DND-41 (cell line): ENCODE data around the gene ISYNA1.

Experiments
- ATAC-seq: fragments of 200-7000 bp; cut with Tn5 transposase; 3 replicates; pipeline ENCODE4 v1.9.1; 2021; ENCODE audit warnings: low read depth; ENCODE audit not compliant: insufficient read depth
- DNase-seq: peaks from one replicate; pipeline ENCODE4 v3.0.0-alpha.2; 2020
- H2AFZ ChIP-seq: 2 replicates; pipeline ENCODE4 v1.6.0; 2012; ENCODE audit warnings: low read depth, low read length
- H3K27ac ChIP-seq: 2 replicates; pipeline ENCODE4 v1.5.1; 2012; ENCODE audit warnings: low read length, inconsistent platforms
- H3K27me3 ChIP-seq: fragments of 200-600 bp; sonication (generic); 2 replicates; pipeline ENCODE4 v1.6.0; 2012; ENCODE audit warnings: low read length, mild to moderate bottlenecking, inconsistent platforms; ENCODE audit not compliant: insufficient read depth, poor library complexity
- H3K36me3 ChIP-seq: 2 replicates; pipeline ENCODE4 v1.5.1; 2012; ENCODE audit warnings: low read length, inconsistent platforms; ENCODE audit not compliant: insufficient read depth
- H3K4me1 ChIP-seq: 2 replicates; pipeline ENCODE4 v1.5.1; 2012; ENCODE audit warnings: mild to moderate bottlenecking, low read length; ENCODE audit not compliant: insufficient read depth
- H3K4me2 ChIP-seq: 2 replicates; pipeline ENCODE4 v1.6.0; 2012; ENCODE audit warnings: mild to moderate bottlenecking, moderate library complexity, low read length, inconsistent platforms; ENCODE audit not compliant: insufficient read depth
- H3K4me3 ChIP-seq, 2 experiments: fragments of 200-600 bp in 1 of 2; shearing (Covaris generic) in 1 of 2; 2 replicates each; pipeline ENCODE4 v1.5.1; 2012 to 2016; ENCODE audit warnings: inconsistent platforms in 2 of 2, low read length in 2 of 2, mild to moderate bottlenecking in 2 of 2, low read depth in 1 of 2, moderate library complexity in 1 of 2
- H3K79me2 ChIP-seq: 2 replicates; pipeline ENCODE4 v1.6.0; 2012; ENCODE audit warnings: low read length, inconsistent platforms; ENCODE audit not compliant: insufficient read depth
- H3K9ac ChIP-seq: 2 replicates; pipeline ENCODE4 v1.6.0; 2012; ENCODE audit warnings: low read depth, mild to moderate bottlenecking, inconsistent platforms, low read length, moderate library complexity
- H3K9me3 ChIP-seq: 2 replicates; pipeline ENCODE4 v1.5.1; 2012; ENCODE audit warnings: low read length, moderate library complexity, mild to moderate bottlenecking, inconsistent platforms; ENCODE audit not compliant: insufficient read depth, severe bottlenecking
- H4K20me1 ChIP-seq: 2 replicates; pipeline ENCODE4 v1.6.0; 2012; ENCODE audit warnings: low read length; ENCODE audit not compliant: insufficient read depth
- CTCF ChIP-seq: IDR thresholded peaks from 2 replicates; pipeline ENCODE4 v1.5.1; 2012; ENCODE audit warnings: borderline replicate concordance, low read length, moderate library complexity, mild to moderate bottlenecking; ENCODE audit not compliant: poor library complexity, severe bottlenecking; ENCODE audit errors: extremely low read depth
- EZH2 ChIP-seq: IDR thresholded peaks from 3 replicates; pipeline ENCODE4 v1.6.1; 2012; ENCODE audit warnings: borderline replicate concordance, low read depth, mild to moderate bottlenecking, moderate library complexity, low read length, inconsistent platforms; ENCODE audit not compliant: severe bottlenecking

The ISYNA1 gene

GRCh38 chr19:18418483-18419194, 19.3 kb downstream of the ISYNA1 start:
- ATAC-seq, result 0 out of 3 replicates have a peak, but pooled peaks have one; percentile 0

GRCh38 chr19:18418029-18418482, 19.9 kb downstream of the ISYNA1 start:
- Histone ChIP-seq H3K27ac (no peak overlapping the region), H3K36me3 (peaks cover 4% of the 10 kb centered on the region; the same call in 1 of the 2 replicates), H3K9ac (no peak overlapping the region), H3K4me3 (peak overlapping the region in 1 of 2 experiments; percentile 70; a peak in 1 of 4 replicates), H3K9me3 (no peaks in the 10 kb centered on the region), H3K79me2 (peaks cover 40% of the 10 kb centered on the region), H3K27me3 (peaks cover 27% of the 10 kb centered on the region), H2AFZ (no peak overlapping the region), H4K20me1 (peaks cover 40% of the 10 kb centered on the region), H3K4me1 (peaks cover 82% of the 10 kb centered on the region), H3K4me2 (peak overlapping the region; percentile 88)
- ATAC-seq, result no peak
- TF ChIP-seq EZH2 (no peak), CTCF (no peak)
- no peak for DNase-seq

More at GRCh38 chr19:18418483-18419194, 19.3 kb downstream of the ISYNA1 start:
- no peaks in the 10 kb centered on the region for H3K9me3 ChIP-seq
- peaks cover 46% of the 10 kb centered on the region for H4K20me1 ChIP-seq
- H3K79me2 ChIP-seq, result peaks cover 46% of the 10 kb centered on the region
- peaks cover 84% of the 10 kb centered on the region for H3K4me1 ChIP-seq
- no peak for DNase-seq
- peaks cover 7% of the 10 kb centered on the region; the same call in 1 of the 2 replicates for H3K36me3 ChIP-seq
- peak overlapping the region; percentile 31; the same call in 1 of the 2 replicates for H3K27ac ChIP-seq
- no peak for TF ChIP-seq CTCF
- no peak for TF ChIP-seq EZH2
- peaks cover 27% of the 10 kb centered on the region for H3K27me3 ChIP-seq
- H2AFZ ChIP-seq, result peak overlapping the region; percentile 58
- H3K9ac ChIP-seq, result peak overlapping the region; percentile 76
- H3K4me2 ChIP-seq, result peak overlapping the region; percentile 88
- H3K4me3 ChIP-seq, result peak overlapping the region in 1 of 2 experiments; percentile 70; a peak in 3 of 4 replicates

GRCh38 chr19:18417250-18418028, 20.5 kb downstream of the ISYNA1 start:
- Histone ChIP-seq H3K27ac (0 out of 2 replicates have a peak overlapping the region, but pooled peaks have one; percentile 20), H3K4me3 (peak overlapping the region in 1 of 2 experiments; percentile 53; a peak in 2 of 4 replicates)
- peak; percentile 67 for DNase-seq

More at GRCh38 chr19:18417250-18418028, 20.5 kb downstream of the ISYNA1 start:
- peak; percentile 20 for ATAC-seq
- H3K36me3 ChIP-seq, result no peaks in the 10 kb centered on the region
- peaks cover 34% of the 10 kb centered on the region for H4K20me1 ChIP-seq
- H3K27me3 ChIP-seq, result peaks cover 27% of the 10 kb centered on the region
- TF ChIP-seq CTCF (no peak), EZH2 (peak; percentile 54)
- peak overlapping the region; percentile 39 for H3K9ac ChIP-seq
- peaks cover 78% of the 10 kb centered on the region for H3K4me1 ChIP-seq
- H3K4me2 ChIP-seq, result peak overlapping the region; percentile 88
- no peaks in the 10 kb centered on the region for H3K9me3 ChIP-seq
- H3K79me2 ChIP-seq, result peaks cover 34% of the 10 kb centered on the region
- H2AFZ ChIP-seq, result peak overlapping the region; percentile 59
